GM23248 (cell line): ENCODE measurements around the gene ATP8A2.

Experiments used
- EZH2 ChIP-seq: fragments of 200-600 bp; sonication (generic); IDR thresholded peaks from 2 replicates; pipeline ENCODE4 v1.6.1; 2018; ENCODE audit warnings: antibody characterized with exemption, mild to moderate bottlenecking; ENCODE audit not compliant: insufficient read depth, poor library complexity, severe bottlenecking
- EZH2phosphoT487 ChIP-seq: fragments of 200-600 bp; sonication (generic); IDR thresholded peaks from 2 replicates; pipeline ENCODE4 v1.6.1; 2018; ENCODE audit warnings: antibody characterized with exemption, moderate library complexity, mild to moderate bottlenecking, low read depth; ENCODE audit not compliant: insufficient read depth

GRCh38 chr13:25865391-25865790 lies 493.6 kb downstream of the ATP8A2 start:
- TF ChIP-seq EZH2: no peak
- TF ChIP-seq EZH2phosphoT487: no peak
